ENCODE measurements around the gene SAMHD1. TPM values are rescaled to one million over a fixed set of nuclear protein-coding genes. Genes with fewer than 3 reads are reported as not detected.

Gene SAMHD1
- total and polyA plus RNA-seq, 2 of the 8 experiments (the other 6 are each of a cell fraction or from before 2014, with no cell fraction given): 22.0 to 37.1 TPM

GRCh38 chr20:36951198-36951978 lies at the start of gene SAMHD1 (continued):
- TF ChIP-seq KDM4A (IDR thresholded peaks at IDR 0.05; ENCODE audit: low read depth, low read length, severe bottlenecking): peak; percentile 80
- no peak for TF ChIP-seq POU5F1 (IDR thresholded peaks at IDR 0.05; ENCODE audit: low read depth, low read length)
- TF ChIP-seq RXRA (IDR thresholded peaks at IDR 0.05; ENCODE audit: insufficient read depth, low read depth, low read length): no peak
- TF ChIP-seq NRF1 (IDR thresholded peaks at IDR 0.05; ENCODE audit: low read depth, low read length): peak; percentile 100
- no peak for TF ChIP-seq SIRT6 (IDR thresholded peaks at IDR 0.05; ENCODE audit: low read length)
- no peak for TF ChIP-seq EGR1 (IDR thresholded peaks at IDR 0.05; ENCODE audit: borderline replicate concordance, low read depth, low read length)
- TF ChIP-seq EZH2 (IDR thresholded peaks at IDR 0.05; ENCODE audit: low read depth, low read length, severe bottlenecking): no peak
- no peak for TF ChIP-seq CHD2 (IDR thresholded peaks at IDR 0.05; ENCODE audit: low read length)
- peak; percentile 55; the same call in 1 of the 2 replicates for TF ChIP-seq RBBP5 (IDR thresholded peaks at IDR 0.05; ENCODE audit: borderline replicate concordance, low read depth, low read length)
- peak; percentile 62 for TF ChIP-seq ASH2L (IDR thresholded peaks at IDR 0.05; ENCODE audit: low read length)
- no peak for TF ChIP-seq CTCF (IDR thresholded peaks at IDR 0.05; ENCODE audit: control extremely low read depth in 1 of 3, insufficient read depth in 1 of 3, low read depth in 1 of 3, low read length in 3 of 3)
- no peak for TF ChIP-seq YY1 (IDR thresholded peaks at IDR 0.05; ENCODE audit: low read depth, low read length)
- TF ChIP-seq KDM1A (IDR thresholded peaks at IDR 0.05; ENCODE audit: borderline replicate concordance, low read length): no peak
- TF ChIP-seq SP1 (IDR thresholded peaks at IDR 0.05; ENCODE audit: low read depth, low read length): no peak
- TF ChIP-seq RNF2 (IDR thresholded peaks at IDR 0.05; ENCODE audit: borderline replicate concordance, low read depth, low read length, missing control alignments, poor library complexity, severe bottlenecking): no peak
- TF ChIP-seq BCL11A (IDR thresholded peaks at IDR 0.05; ENCODE audit: low read depth in 2 of 2, low read length in 2 of 2): no peak
- 0 out of 2 replicates have a peak, but pooled peaks have one; percentile 39 for TF ChIP-seq PHF8 (conservative IDR thresholded peaks at IDR 0.05; ENCODE audit: low read depth, low read length)
- TF ChIP-seq TEAD4 (IDR thresholded peaks at IDR 0.05; ENCODE audit: low read depth, low read length): no peak
- no peak for TF ChIP-seq CEBPB (IDR thresholded peaks at IDR 0.05; ENCODE audit: low read depth, low read length)
- TF ChIP-seq CHD1 (IDR thresholded peaks at IDR 0.05; ENCODE audit: low read depth, low read length): no peak
- TF ChIP-seq GTF2F1 (IDR thresholded peaks at IDR 0.05; ENCODE audit: borderline replicate concordance, low read depth, low read length): no peak
- TF ChIP-seq MAX (IDR thresholded peaks at IDR 0.05): 0 out of 2 replicates have a peak, but pooled peaks have one; percentile 33
